GM12864 (cell line): ENCODE measurements around the gene KCNIP1.

Experiments
- DNase-seq: peaks from one replicate; pipeline ENCODE4 v3.0.0-alpha.2; 2011; ENCODE audit warnings: low read depth
- H3K4me3 ChIP-seq: 2 replicates; pipeline ENCODE4 v1.5.1; 2011; ENCODE audit warnings: mild to moderate bottlenecking, low read depth, low read length, control low read depth
- TF ChIP-seq, protein P1 (sequence below): IDR thresholded peaks from 2 replicates; pipeline ENCODE4 v1.5.1; 2011; ENCODE audit warnings: low read depth, mild to moderate bottlenecking, moderate library complexity, low read length, control low read depth, inconsistent platforms; ENCODE audit errors: missing control alignments

Gene KCNIP1

DNA sequence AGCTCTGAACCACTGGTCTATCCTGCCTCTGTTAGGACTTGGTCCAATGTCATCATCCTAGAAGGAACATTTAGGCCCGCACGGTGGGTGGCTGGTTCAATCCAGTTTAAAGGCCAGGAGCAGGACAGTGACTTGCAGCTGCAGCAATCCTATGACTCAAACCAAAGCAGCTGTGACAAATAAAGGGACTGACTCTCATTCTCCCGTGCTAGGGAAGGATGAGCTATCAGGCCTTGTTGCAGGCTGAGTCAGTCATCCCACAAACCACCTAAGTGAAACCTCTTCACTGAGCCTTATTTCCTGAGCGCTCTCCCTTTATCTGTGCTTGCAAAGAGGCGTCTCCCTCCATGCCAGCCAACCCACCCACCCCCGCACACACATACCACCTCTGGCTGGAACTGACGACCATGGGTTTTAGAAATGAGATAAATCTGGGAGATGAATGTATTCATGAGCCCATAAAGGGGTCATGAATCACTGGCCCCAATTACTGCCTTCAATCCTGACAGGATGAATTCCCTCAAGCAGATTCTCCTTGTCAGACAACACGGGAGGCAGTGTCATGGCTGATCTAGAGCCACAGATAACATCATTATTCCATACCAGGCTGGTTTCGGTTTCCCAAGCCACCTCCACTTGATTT is 93.4 kb downstream of the KCNIP1 start:
- H3K4me3 ChIP-seq: no peak overlapping the region
- DNase-seq: no peak
- TF ChIP-seq, protein P1, sequence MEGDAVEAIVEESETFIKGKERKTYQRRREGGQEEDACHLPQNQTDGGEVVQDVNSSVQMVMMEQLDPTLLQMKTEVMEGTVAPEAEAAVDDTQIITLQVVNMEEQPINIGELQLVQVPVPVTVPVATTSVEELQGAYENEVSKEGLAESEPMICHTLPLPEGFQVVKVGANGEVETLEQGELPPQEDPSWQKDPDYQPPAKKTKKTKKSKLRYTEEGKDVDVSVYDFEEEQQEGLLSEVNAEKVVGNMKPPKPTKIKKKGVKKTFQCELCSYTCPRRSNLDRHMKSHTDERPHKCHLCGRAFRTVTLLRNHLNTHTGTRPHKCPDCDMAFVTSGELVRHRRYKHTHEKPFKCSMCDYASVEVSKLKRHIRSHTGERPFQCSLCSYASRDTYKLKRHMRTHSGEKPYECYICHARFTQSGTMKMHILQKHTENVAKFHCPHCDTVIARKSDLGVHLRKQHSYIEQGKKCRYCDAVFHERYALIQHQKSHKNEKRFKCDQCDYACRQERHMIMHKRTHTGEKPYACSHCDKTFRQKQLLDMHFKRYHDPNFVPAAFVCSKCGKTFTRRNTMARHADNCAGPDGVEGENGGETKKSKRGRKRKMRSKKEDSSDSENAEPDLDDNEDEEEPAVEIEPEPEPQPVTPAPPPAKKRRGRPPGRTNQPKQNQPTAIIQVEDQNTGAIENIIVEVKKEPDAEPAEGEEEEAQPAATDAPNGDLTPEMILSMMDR: no peak

DNA sequence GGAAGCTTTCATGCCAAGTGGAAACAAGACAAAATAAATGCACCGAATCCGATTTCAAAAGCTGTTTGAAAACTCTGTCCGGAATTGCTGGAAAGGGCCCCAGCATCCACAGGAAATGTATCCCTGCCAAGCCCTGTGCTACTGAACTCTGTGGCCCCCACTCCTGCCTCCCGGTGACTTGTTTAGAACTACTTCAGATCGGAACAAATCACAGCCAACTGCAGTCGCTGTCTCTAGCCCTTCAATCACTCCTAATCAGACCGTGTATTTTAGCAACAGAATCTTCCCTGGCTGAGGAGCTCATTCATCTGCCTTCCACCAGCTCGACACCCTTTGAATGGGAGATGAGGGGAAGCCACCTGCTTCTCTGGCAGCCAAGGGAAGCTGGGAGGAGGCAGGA is 94.1 kb downstream of the KCNIP1 start:
- no peak overlapping the region for H3K4me3 ChIP-seq
- TF ChIP-seq, protein P1: no peak
- DNase-seq: no peak

DNA sequence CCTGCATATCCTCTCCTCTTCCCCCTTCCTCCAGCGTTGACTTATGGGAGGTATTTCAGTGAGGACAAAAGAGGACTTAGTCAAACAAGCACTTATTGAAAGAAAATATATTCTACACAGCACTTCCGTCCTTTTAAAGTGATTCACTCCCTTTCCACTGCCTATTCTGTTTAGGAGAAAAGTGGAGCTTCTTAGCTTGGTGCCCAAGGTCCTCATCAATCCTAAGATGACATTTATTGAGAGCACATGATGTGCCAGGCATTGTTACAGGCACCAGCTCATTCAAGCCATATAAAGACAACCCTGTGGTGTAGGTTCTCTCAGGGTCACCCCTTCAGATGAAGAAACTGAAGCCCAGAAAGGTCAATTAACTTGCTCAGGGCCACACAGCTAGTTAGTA is 95.9 kb downstream of the KCNIP1 start:
- TF ChIP-seq, protein P1: no peak
- DNase-seq: no peak
- H3K4me3 ChIP-seq: no peak overlapping the region

DNA sequence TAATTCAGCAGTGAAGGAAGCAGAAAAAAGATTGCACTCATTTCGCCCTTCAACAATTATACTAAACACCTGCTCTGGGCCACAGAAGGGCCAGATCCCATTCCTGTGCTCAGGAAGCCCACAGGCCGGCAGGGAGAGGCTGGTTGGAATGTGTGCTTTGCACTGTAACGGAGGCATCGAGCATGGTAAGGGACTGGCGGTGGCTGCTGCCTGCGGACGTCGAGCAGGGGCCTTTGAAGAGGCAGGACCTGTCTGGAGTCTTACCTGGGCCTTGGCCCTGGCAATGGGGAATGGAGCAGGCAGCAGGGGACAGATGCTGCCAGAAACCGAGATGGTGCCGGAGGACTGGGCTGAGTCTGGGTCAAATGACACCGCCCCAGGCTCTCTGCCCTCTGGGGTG is 97.8 kb downstream of the KCNIP1 start:
- TF ChIP-seq, protein P1: no peak
- H3K4me3 ChIP-seq: no peak overlapping the region
- no peak for DNase-seq

DNA sequence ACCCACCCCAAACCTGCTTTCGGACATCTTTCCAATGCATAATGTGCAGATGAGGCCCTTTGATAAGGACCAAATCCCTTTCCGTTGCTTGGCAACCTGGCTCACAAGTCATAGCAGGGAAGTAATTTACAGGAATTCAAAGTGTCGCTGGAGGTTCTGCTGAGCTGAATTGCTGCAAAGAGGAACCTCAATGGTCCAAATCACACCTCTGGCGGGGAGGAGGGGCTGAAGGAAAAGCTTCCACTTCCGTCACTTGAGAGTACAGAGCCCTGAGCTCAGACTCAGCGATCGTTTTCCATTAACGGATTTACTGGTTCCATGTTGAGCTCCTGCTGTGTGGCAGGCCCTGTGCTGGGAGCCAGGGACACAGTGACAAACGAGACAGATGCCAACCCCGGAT is 99.3 kb downstream of the KCNIP1 start:
- TF ChIP-seq, protein P1: no peak
- DNase-seq: no peak
- no peak overlapping the region for H3K4me3 ChIP-seq

DNA sequence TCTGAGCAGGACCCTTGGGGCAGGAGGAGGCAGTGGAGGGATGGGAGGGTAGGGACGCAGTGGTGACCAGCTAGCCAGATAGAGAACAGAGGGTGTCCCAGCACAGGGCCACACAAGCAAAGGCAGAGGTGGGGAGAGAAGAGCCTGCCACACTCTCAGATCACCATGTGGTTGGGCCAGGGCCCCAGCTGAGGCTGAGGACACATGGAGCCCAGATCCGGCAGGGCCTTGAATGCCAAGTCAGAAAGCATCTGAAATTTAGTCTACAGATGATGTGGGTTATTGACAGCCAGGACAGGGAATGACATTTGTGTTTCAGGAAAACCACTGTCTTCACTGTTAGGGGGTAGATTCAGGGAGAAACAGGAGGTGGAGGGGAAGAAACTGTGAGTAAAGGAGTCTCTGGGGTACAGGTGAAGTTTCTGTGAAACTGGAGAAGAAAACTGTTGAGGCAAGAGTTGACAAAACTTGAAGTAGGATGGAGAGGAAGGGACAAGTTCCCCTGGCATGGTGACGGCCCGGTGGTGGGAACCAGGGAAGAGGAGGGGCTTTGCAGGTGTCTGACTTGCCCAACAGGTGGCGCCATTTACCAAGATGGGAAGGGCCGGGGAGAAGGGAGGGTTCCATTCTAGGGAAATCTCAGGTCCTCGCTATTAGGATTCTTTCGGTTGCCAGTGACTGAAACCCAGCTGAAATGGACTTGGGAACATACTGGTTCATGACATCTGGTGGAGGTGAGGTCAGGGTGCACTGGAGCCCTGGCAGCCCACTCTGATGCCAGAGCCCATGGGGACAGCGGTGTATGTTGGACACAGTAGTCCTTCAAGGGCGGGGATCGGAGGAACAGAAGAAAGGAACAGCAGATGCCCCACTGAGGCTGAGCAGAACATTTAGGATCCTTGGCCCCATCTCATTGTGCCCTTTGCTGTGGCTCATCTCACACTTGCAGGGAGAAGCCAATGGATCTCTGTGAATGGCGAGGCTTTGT is 100.1 kb downstream of the KCNIP1 start:
- no peak for DNase-seq
- TF ChIP-seq, protein P1: peak; percentile 76

DNA sequence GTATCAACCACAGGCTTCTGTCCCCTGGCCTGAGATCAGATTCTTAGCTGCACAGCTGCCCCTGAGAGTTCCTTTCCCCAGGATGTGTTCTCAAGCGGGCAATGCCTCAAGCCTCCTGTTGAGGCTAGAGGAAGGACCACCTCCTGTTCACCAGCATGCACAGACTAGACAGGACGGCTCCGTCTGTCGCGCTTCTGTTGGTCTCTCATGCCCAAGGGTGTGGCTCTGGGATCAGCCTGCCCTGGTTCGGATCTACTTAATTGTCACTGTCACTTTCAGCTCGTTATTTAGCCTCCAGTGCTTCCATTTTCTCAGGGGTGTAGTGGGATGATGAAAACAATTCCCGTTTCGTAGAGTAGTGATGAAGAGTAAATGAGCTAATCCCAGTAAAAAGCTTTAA is 103.1 kb downstream of the KCNIP1 start:
- no peak overlapping the region for H3K4me3 ChIP-seq
- no peak for DNase-seq
- TF ChIP-seq, protein P1: no peak

More for the DNA sequence above, 100.1 kb downstream of the KCNIP1 start:
- no peak overlapping the region for H3K4me3 ChIP-seq
